Astrocyte (in vitro differentiated cells and primary cell): Measurements from ENCODE around the gene CD99L2. TPM values are rescaled to one million over a fixed set of nuclear protein-coding genes. Genes with fewer than 3 reads are reported as not detected.

ENCODE experiments used
- DNase-seq: peaks from one replicate; pipeline ENCODE4 v3.0.0-alpha.2; 2010; ENCODE audit warnings: low read depth
- FAIRE-seq: peaks from 2 replicates; lab custom pipeline; 2011; peaks lifted over from hg19 to GRCh38; lab: Jason Lieb, UNC
- H2AFZ ChIP-seq: 2 replicates; pipeline ENCODE4 v1.6.0; 2012; ENCODE audit warnings: low read depth, low read length, inconsistent platforms
- H3K27ac ChIP-seq: 2 replicates; pipeline ENCODE4 v1.5.1; 2011; ENCODE audit warnings: low read depth, low read length, inconsistent platforms
- H3K27me3 ChIP-seq: 2 replicates; pipeline ENCODE4 v1.6.0; 2011; ENCODE audit warnings: low read length, inconsistent platforms; ENCODE audit not compliant: insufficient read depth
- H3K36me3 ChIP-seq: 2 replicates; pipeline ENCODE4 v1.5.1; 2011; ENCODE audit warnings: low read length, inconsistent platforms; ENCODE audit not compliant: insufficient read depth
- H3K4me1 ChIP-seq: 2 replicates; pipeline ENCODE4 v1.5.1; 2011; ENCODE audit warnings: low read length, inconsistent platforms; ENCODE audit not compliant: insufficient read depth
- H3K4me2 ChIP-seq: 2 replicates; pipeline ENCODE4 v1.6.0; 2012; ENCODE audit warnings: low read length, inconsistent platforms
- H3K4me3 ChIP-seq: 2 replicates; pipeline ENCODE4 v1.5.1; 2011; ENCODE audit warnings: low read depth, mild to moderate bottlenecking, low read length, inconsistent platforms; ENCODE audit not compliant: insufficient read depth
- H3K79me2 ChIP-seq: 2 replicates; pipeline ENCODE4 v1.6.0; 2012; ENCODE audit warnings: mild to moderate bottlenecking, low read length, inconsistent platforms; ENCODE audit not compliant: insufficient read depth
- H3K9ac ChIP-seq: 2 replicates; pipeline ENCODE4 v1.6.0; 2012; ENCODE audit warnings: mild to moderate bottlenecking, low read length, inconsistent platforms
- H3K9me3 ChIP-seq: 2 replicates; pipeline ENCODE4 v1.5.1; 2012; ENCODE audit warnings: low read depth, mild to moderate bottlenecking, low read length, inconsistent platforms; ENCODE audit not compliant: insufficient read depth
- H4K20me1 ChIP-seq: 2 replicates; pipeline ENCODE4 v1.6.0; 2012; ENCODE audit warnings: low read length, inconsistent platforms; ENCODE audit not compliant: insufficient read depth
- H3K27ac Mint-ChIP-seq: one replicate; pipeline ENCODE4 v1.8.0; 2021; ENCODE audit warnings: mild to moderate bottlenecking, mixed read lengths; ENCODE audit not compliant: unreplicated experiment
- H3K27me3 Mint-ChIP-seq: one replicate; pipeline ENCODE4 v1.8.0; 2021; ENCODE audit warnings: low read depth, mixed read lengths; ENCODE audit not compliant: unreplicated experiment
- H3K36me3 Mint-ChIP-seq: one replicate; pipeline ENCODE4 v1.8.0; 2021; ENCODE audit warnings: low read depth, mixed read lengths; ENCODE audit not compliant: unreplicated experiment
- H3K4me1 Mint-ChIP-seq: one replicate; pipeline ENCODE4 v1.8.0; 2021; ENCODE audit warnings: low read depth, mixed read lengths; ENCODE audit not compliant: unreplicated experiment
- H3K4me3 Mint-ChIP-seq: one replicate; pipeline ENCODE4 v1.8.0; 2021; ENCODE audit warnings: mild to moderate bottlenecking, moderate library complexity, mixed read lengths; ENCODE audit not compliant: unreplicated experiment
- H3K9me3 Mint-ChIP-seq: one replicate; pipeline ENCODE4 v1.8.0; 2021; ENCODE audit warnings: mild to moderate bottlenecking, mixed read lengths; ENCODE audit not compliant: unreplicated experiment
- EZH2 ChIP-seq: IDR thresholded peaks from 2 replicates; pipeline ENCODE4 v1.6.1; 2012; ENCODE audit warnings: mild to moderate bottlenecking, low read length, inconsistent platforms; ENCODE audit not compliant: insufficient read depth
- total RNA-seq: library from RNA; stranded (reverse); gene quantifications from 2 replicates; pipeline ENCODE4 v1.2.1, GENCODE V29; 2021
- TF ChIP-seq, protein P1 (sequence below): IDR thresholded peaks from 2 replicates; pipeline ENCODE4 v1.5.1; 2011; ENCODE audit warnings: low read depth, mild to moderate bottlenecking, inconsistent platforms, low read length, moderate library complexity; ENCODE audit not compliant: insufficient read depth

Gene CD99L2
- total RNA-seq, 1 donor from 2014 or later = 38.4 TPM

- H3K27ac Mint-ChIP-seq = no peak overlapping the region
Measured at GRCh38 chrX:150775569-150776350, 122.7 kb downstream of the CD99L2 start.

GRCh38 chrX:150774798-150775568 lies 123.5 kb downstream of the CD99L2 start:
- Histone ChIP-seq H3K4me2 (no peak overlapping the region), H3K27ac (no peak overlapping the region), H3K27me3 (no peaks in the 10 kb centered on the region), H3K79me2 (no peaks in the 10 kb centered on the region), H3K9me3 (no peaks in the 10 kb centered on the region), H4K20me1 (no peaks in the 10 kb centered on the region), H3K36me3 (no peaks in the 10 kb centered on the region), H3K4me1 (no peaks in the 10 kb centered on the region), H3K9ac (no peak overlapping the region), H3K4me3 (no peak overlapping the region), H2AFZ (no peak overlapping the region)
- Mint-ChIP-seq H3K36me3 (peaks cover 6% of the 10 kb centered on the region), H3K9me3 (no peaks in the 10 kb centered on the region), H3K27ac (no peak overlapping the region), H3K27me3 (no peaks in the 10 kb centered on the region), H3K4me3 (no peak overlapping the region), H3K4me1 (no peaks in the 10 kb centered on the region)
- TF ChIP-seq, protein P1, sequence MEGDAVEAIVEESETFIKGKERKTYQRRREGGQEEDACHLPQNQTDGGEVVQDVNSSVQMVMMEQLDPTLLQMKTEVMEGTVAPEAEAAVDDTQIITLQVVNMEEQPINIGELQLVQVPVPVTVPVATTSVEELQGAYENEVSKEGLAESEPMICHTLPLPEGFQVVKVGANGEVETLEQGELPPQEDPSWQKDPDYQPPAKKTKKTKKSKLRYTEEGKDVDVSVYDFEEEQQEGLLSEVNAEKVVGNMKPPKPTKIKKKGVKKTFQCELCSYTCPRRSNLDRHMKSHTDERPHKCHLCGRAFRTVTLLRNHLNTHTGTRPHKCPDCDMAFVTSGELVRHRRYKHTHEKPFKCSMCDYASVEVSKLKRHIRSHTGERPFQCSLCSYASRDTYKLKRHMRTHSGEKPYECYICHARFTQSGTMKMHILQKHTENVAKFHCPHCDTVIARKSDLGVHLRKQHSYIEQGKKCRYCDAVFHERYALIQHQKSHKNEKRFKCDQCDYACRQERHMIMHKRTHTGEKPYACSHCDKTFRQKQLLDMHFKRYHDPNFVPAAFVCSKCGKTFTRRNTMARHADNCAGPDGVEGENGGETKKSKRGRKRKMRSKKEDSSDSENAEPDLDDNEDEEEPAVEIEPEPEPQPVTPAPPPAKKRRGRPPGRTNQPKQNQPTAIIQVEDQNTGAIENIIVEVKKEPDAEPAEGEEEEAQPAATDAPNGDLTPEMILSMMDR = no peak
- no peak for TF ChIP-seq EZH2
- FAIRE-seq (peak; percentile 13), DNase-seq (no peak)

More at GRCh38 chrX:150775569-150776350, 122.7 kb downstream of the CD99L2 start:
- H2AFZ ChIP-seq = no peak overlapping the region
- Mint-ChIP-seq H3K9me3 (no peaks in the 10 kb centered on the region), H3K4me3 (no peak overlapping the region), H3K4me1 (no peaks in the 10 kb centered on the region), H3K36me3 (peaks cover 6% of the 10 kb centered on the region), H3K27me3 (no peaks in the 10 kb centered on the region)
- H3K27me3 ChIP-seq = no peaks in the 10 kb centered on the region
- no peaks in the 10 kb centered on the region for H4K20me1 ChIP-seq
- FAIRE-seq (no peak), DNase-seq (no peak)
- H3K9ac ChIP-seq = no peak overlapping the region
- no peak for TF ChIP-seq EZH2
- TF ChIP-seq, protein P1 = no peak
- no peak overlapping the region for H3K4me2 ChIP-seq
- H3K4me1 ChIP-seq = no peaks in the 10 kb centered on the region
- H3K4me3 ChIP-seq = no peak overlapping the region
- no peaks in the 10 kb centered on the region for H3K9me3 ChIP-seq
- no peaks in the 10 kb centered on the region for H3K36me3 ChIP-seq
- no peak overlapping the region for H3K27ac ChIP-seq
- no peaks in the 10 kb centered on the region for H3K79me2 ChIP-seq
